GM21717 (cell line): ENCODE results near the gene SURF4.
"Not testable (repeated sequence)": the region's sequence is repeated elsewhere in the genome, so short reads cannot be mapped to it uniquely, and the experiment has no call there.

Experiments
- ATAC-seq: cut with Tn5 transposase; IDR thresholded peaks from one replicate; pipeline ENCODE4 v1.9.1; 2021; ENCODE audit warnings: mild to moderate bottlenecking, moderate library complexity; ENCODE audit not compliant: unreplicated experiment

Gene SURF4

DNA sequence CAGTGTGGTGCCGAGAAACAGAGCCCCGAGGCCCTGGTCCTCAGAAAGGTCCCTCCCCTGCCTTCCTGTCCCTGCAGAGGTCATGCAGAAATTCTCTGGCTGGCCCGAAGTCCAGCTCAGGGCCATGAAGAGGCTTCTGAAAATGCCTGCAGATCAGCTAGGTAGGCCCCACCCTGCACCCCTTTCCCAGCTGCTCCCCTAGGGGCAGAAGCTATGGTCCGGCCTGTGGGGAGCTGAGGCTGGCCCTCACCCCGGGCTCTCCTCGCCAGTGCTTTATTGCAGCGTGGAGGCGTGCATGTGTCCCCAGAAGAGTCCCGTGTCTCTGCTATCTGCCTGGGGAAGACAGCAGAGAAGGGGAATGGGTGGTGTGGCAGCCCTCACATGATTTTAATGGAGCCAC lies 22.0 kb upstream of the SURF4 start:
- no peak for ATAC-seq

DNA sequence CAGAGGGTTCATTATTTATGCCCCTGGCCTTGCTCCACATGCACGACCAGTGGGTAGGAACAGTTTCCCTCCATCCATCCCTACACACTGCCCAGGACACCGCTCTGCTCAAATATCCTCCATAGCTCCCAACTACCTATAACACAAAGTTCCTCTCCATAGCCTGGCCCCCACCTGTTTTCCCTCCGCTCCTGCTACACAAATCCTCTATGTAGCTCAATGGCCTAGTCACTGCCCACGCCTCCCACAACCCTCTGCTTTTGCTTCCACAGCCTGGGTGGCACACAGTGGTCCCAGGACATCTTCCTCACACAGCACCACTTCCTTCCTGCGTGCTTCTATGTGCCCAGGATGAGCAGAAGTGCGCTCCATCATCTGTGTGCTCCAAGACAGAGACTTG lies 21.5 kb upstream of the SURF4 start:
- ATAC-seq, result no peak

DNA sequence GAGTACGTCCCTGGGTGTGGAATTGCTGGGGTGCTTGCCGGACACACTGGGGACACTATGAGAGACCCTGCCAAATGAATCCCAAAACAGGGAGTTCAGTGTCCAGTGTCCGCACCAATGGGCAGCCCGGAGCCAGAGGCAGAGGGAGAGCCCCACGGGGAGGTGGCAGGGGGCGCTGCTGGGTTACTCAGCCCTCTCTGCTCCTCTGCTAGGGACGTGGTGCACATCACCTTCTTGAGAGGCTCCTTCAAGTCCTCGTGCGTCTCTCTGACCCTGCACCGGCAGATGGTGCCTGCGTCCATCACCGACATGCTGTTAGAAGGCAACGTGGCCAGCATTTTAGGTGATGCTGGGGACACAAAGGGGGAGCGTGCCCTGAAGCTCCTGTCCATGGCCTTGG lies 21.1 kb upstream of the SURF4 start:
- ATAC-seq, result no peak

DNA sequence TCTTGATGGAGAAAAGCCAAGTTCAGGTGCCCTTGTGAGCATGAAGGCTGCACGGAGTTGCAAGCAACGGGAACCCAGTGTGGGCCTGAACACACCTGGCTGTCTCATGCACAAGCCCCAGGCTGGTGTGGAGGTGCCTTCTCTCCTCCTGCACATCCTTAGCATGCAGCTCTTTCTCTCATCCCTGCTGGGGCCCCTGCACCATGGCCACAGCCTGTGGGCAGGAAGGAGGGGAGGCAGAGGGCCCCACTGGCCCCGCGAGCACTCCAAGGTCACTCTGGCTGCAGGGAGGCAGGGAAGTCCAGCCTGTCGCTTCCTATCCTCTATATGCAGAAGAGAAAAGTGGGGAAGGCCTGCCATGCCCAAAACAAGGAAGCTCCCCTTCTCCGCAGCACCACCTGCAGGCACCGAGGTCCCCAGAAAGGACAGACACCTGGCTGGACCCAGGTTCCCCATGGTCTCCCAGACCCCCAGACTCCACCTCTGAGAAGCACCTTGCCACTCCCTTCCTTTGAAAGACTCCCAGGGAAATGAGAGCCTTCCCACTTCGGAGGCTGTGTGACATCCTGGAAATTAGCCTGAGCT lies 18.9 kb upstream of the SURF4 start:
- ATAC-seq, result no peak

DNA sequence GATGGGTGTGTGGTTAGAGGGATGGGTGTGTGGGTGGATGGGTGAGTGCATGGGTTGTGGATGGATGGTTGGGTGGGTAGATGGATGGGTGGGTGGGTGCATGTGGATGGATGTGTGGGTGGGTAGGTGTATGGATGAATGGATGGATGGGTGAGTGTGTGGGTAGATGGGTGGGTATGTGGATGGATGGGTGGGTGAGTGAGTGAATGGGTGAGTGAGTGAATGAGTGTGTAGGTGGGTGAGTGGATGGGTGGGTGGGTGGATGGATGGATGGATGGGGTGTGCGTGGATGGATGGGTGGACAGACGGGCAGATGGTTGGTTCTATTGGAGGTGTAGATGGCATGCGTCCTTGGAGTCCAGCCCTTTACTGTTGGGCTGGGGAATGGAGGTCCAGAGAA lies 17.5 kb upstream of the SURF4 start:
- ATAC-seq, result no peak

DNA sequence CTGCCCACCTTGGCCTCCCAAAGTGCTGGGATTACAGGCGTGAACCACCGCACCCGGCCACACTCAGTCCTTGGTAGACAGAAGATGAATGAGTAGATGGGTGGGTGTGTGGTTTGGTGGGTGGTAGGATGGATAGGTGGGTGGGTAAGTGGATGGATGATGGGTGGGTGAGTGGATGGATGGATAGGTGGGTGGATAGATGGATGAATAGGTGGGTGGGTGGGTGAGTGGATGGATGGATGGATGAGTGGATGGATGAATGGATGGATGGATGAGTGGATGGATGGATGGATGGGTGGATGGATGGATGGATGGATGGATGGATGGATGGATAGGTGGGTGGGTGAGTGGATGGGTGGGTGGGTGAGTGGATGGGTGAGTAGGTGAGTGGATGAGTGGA lies 16.4 kb upstream of the SURF4 start:
- not testable (repeated sequence) for ATAC-seq

DNA sequence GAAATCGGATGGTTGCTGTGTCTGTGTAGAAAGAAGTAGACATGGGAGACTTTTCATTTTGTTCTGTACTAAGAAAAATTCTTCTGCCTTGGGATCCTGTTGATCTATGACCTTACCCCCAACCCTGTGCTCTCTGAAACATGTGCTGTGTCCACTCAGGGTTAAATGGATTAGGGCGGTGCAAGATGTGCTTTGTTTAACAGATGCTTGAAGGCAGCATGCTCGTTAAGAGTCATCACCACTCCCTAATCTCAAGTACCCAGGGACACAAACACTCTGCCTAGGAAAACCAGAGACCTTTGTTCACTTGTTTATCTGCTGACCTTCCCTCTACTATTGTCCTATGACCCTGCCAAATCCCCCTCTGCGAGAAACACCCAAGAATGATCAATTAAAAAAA lies 15.6 kb upstream of the SURF4 start:
- ATAC-seq, result not testable (repeated sequence)

DNA sequence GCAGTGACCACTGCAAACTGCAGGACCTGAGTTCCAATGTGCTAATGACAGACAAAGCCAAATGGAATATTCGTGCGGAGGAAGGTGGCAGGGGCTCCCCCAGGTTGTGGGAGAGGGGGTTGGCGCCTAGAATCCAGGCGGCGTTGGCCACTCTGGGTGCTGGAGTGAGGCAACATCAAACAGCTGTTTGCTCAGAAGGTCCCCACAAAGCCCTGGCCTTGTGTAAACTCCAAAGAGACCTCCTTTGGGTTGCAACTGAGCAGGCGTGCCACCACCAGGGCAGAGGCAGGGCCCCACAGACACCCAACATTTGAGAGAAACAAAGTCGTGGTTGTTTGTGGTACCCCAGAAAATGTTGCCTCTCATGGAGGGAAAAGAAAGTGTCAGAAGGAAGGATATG lies 14.9 kb upstream of the SURF4 start:
- ATAC-seq, result no peak

DNA sequence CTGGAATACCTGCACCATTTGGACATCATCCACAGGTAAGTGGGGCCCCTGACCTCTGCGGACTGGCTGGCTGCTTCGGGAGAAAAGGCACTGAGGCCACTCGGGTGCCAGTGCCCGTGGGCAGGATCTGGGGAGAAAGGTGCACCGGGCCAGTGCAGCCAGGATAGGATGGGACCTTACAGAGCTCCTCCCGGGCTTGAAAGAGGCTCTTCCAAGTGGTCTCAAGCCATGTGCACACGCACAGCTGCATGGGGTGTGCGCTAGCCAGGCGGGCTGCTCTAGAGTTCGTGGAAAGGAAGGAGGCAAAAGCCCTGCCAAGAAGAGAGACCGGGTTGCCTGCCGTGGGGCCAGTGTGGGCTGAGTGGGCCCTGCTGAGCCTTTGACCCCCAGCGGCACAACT lies 13.7 kb upstream of the SURF4 start:
- ATAC-seq, result no peak

DNA sequence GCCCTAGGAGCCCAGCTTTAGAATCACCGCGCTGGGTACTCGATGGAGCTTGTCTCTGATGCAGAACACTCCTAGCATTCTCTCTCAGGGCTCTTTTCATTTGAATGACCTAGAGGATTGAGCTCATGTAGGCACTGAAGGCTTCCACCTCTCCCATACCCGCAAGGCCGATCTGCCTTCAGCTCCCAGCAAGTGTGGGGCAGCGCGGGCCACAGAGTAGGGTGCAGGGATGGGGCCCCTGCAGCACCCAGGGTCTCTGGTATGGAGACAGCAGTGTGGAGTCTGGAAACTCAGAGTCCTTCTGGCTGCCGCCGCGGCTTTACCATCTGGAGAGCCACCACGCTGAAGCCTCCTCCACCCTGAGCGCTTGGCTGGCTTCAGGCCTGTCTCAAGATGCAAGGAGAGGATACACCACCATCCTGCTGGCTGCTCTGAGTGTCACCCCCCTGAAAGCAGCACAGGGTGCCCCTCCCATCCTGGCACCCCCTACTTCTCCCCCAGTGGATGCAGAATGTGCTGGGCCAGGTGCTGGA lies 13.2 kb upstream of the SURF4 start:
- ATAC-seq, result no peak

DNA sequence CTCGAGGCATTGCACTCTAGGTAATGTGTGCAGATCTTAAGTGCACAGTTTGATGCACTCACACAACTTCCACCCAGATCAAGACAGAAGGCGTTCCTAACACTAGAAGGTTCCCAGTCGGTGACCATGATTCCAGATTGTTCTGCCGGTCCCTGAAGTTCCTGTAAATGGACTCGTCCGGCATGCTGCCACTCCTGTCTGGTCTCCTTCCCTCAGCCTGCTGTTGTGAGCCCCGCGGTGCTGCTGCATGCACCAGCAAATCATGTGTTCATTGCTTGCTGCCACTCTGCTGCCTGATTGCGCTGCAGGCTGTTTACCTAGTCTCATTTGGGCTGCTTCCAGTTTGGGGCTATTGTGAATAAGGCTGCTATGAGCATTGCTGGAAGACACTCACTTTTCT lies 11.8 kb upstream of the SURF4 start:
- ATAC-seq, result no peak

DNA sequence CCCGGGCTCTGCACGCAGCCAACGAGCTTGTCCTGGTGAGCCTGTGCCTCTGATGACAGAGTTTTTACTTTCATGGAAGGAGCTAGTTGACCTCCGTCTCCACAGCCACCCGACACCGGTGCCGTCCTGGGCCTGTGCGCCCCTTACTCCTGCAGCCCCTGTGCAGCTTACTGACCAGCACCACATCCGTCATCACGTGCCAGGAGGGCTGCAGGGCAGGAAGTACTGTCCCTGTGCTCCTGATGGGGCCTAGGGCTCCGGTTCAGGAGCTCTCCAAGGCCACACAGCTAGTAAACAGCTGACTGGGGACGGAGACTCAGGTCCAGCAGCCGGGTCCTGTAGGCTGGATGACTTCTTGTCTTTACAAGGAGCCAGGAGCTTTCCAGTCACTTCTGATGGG lies 10.5 kb upstream of the SURF4 start:
- no peak for ATAC-seq

DNA sequence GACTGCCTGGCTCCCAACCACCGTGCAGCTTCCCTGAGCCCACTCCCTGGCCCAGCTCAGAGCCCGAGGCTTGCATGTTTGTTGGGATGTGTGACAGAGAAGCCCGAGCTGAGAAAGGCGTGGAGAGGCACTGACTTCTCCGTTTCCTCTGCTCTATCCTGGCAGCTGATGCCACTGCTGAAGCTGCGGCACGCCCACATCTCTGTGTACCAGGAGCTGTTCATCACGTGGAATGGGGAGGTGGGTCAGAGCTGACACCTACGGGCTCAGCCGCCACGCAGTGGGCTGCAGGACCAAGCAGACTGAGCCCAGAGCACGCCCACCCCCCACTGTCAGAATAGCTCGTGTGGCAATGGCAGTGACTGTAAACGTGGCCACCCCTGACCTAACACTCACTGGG lies 9.6 kb upstream of the SURF4 start:
- no peak for ATAC-seq

DNA sequence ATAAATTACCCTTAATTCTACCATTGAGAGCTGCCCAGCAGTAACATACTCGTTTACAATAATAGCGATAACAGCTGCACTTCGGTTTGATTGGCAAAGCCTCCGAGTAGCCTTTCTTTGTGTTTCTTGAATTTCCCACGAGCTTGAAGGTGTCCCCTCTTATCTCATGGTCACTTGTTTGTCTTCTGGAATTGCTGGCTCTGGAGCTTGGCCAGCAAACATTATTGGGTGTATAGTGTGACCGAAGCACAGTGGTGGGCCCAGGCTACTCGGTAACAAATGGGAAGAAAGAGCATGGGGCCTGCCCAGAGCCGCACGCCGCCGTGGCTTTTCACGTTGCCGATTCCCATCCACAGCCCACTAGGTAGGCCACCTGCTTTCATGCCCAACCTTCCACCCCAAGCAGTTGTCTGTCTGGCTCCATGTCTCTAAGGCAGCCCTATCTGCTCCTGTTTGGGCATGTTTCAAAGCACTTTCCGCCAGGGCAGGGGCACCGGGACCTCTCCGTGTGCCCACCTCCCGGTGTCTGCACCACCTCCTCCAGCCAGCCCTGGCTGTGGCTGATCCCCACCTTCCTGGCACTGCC lies 9.0 kb upstream of the SURF4 start:
- ATAC-seq, result no peak

DNA sequence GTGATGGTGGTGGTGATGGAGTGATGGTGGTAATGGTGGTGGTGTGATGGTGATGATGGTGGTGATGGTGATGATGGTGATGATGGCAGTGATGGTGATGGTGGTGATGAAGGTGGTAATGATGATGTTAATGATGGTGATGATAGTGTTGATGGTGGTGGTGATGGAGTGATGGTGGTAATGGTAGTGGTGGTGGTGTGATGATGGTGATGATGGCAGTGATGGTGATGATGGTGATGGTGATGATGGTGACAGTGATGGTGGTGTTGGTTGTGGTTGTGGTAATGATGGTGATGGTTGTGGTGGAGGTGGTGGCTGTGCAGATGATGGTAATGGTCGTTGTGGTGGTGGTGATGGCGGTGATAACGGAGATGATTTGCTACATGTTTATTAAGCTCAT lies 7.6 kb upstream of the SURF4 start:
- ATAC-seq, result no peak

DNA sequence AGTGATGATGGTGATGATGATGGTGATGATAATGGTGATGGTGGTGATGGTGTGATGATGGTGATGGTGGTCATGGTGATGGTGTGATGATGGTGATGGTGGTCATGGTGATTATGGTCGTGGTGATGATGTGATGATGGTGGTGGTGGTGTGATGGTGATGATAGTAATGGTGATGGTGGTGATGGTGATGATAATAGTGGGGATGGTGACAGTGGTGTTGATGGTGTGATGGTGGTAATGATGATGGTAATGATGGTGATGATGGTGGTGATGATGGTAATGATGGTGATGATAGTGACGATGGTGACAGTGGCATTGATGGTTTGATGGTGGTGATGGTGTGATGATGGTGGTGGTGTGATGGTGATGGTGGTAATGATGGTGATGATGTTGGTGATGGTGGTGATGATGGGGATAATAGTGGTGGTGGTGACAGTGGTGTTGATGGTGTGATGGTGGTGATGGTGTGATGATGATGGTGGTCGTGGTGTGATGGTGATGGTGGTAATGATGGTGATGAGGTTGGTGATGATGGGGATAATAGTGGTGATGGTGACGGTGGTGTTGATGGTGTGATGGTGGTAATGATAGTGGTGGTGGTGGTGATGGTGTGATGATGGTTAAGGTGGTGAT lies 6.8 kb upstream of the SURF4 start:
- ATAC-seq, result no peak

DNA sequence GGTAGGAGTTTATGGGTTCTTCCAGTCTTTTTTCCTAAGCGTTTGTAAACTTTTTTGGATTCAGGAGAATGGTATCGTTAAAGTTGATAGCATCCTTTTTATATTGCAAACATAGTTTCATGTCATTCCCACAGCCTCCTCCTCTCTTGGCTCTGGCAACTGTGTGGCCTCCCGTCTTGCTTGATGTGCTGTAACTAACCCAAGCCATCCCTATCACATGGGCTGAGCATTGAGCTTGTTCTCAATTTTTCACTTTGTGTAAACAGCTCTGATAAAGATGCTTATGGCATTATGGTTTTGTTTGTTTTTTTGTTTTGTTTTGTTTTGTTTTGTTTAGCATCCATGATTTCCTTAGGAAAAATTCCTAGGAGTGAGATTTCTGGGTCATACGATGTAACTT lies 4.9 kb upstream of the SURF4 start:
- ATAC-seq, result no peak

DNA sequence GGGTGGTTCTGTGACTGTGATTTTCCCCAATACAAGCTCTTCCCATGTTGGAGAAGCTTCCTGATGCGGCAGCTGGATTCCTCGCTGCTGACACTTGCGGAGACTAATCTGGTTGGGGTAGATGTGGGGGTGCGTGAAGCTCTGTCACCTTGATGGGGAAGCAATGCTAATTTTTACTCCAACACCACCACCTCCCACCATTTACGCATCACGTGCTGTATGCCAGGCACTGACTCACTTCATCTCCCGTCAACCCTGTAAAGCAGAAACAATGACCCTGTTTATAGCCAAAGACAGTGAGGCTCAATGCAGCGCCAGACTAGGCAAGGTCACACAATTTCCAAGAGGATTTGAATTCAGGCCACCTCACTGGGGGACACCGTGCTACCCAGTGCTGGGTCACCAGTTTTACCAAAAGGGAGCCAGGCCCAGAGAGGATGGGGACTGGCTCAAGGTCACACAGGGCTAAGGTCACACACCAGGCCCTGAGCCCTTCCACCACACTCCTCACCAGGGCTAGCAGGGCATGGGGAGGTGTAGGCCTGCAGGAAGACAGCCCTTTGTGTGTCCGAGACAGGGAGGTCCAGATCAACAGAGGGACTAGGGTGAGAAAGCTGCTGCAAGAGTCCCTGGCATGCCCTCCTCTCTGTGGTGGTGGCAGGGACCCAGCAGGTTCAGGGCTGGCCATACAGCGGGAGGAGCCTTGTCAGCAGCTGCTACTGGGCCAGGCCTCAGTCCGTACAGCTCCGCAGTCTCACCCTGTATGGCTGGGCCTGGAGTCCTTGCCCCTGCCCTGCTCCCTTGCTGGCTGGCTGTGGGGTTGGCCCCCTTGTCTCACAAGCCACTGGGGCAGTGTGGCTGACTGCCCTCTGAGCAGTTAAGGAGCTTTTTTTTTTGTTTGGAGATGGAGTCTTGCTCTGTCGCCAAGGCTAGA lies 3.6 kb upstream of the SURF4 start:
- ATAC-seq, result no peak

DNA sequence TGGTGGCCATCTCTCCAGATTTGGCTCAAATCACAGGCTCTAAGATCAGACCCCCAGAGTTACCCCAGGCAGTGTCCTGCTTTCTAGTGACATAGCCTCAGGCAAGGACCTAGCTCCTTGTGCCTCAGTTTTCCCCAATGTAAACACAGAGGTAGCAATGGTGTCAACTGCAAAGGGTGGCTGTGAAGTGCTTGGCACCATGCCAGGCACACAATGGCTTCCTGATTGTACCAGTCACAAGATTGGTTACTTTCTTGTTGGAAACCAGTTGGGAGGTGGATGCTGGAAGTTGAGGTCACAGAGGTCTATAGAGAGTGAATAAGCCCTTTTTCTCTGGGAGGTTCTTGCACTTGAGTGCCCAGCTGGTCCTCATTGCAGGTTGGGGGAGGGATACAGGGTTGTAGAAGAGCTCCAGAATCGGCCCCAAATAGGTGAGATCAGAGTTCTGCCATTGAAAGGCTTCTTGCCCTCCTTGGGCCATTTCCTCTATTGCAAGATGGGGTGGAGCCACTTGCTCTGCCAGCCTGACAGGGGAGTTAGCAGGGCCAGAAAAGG lies 2.6 kb upstream of the SURF4 start:
- no peak for ATAC-seq

DNA sequence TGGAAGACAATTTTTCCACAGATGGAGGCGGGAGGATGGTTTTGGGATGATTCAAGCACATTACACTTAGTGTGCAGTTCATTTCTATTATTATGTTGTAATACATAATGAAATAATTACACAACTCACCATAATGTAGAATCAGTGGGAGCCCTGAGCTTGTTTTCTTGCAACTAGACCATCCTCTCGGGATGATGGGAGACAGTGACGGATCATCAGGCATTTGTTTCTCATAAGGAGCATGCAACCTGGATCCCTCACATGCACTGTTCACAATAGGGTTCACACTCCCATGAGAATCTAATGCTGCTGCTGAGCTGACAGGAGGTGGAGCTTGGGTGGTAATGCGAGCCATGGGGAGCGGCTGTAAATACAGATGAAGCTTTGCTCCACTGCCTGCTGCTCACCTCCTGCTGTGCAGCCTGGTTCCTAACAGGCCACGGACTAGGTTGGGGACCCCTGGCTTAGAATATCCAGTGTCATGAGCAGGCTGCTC lies 1.9 kb upstream of the SURF4 start:
- no peak for ATAC-seq

DNA sequence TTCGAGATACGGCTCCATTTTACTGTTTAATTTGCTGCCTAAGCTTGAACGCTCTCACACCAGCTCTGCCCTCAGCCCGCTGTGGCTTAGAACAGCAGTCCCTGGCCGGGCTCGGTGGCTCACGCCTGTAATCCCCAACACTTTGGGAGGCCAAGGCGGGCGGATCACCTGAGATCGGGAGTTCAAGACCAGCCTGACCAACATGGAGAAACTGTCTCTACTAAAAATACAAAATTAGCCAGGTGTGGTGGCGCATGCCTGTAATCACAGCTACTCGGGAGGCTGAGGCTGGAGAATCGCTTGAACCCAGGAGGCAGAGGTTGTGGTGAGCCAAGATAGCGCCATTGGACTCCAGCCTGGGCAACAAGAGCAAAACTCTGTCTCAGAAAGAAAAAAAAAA lies 1.4 kb upstream of the SURF4 start:
- ATAC-seq, result not testable (repeated sequence)
